ENCODE results near the gene PIN1.
"Not testable (repeated sequence)": the region's sequence is repeated elsewhere in the genome, so short reads cannot be mapped to it uniquely, and the experiment has no call there.

The PIN1 gene

DNA sequence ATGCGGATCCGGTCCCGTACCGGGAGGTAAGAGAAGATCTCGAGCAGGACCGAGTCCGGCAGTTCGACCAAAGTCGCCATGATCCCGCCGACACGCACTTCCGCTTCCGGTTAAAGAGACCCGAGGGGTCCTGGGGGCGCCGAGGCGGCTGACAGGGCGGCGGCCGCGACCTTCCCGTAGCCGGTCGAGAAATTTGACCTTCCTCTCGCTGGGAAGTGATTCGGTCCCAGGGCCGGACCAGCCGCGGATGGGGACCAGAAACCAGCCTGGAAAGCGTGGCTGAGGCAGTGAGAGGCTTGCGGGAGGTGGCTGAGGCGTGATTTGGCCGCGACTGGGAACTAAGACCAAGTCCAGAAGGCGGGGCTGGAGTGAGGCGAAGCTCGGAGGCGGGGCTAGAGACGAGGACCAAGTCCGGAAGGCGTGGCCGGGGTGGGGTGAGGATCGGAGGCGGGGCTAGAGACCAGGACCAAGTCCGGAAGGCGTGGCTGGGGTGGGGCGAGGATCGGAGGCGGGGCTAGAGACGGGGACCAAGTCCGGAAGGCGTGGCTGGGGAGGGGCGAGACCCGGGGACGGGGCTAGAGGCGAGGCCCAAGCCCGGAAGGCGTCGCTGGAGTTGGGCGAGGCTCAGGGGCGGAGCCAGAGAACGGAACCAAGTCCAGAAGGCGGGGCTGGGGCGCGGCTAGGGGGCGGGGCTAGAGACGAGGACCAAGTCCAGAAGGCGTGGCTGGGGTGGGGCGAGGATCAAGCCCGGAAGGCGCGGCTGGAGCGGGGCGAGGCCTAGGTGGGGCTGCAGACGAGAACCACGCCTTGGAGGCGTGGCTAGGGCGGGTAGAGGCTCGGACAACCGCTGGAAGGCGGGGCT lies 16.2 kb upstream of the PIN1 start, which contains the start of gene FBXL12:
Gene FBXL12 (minus strand): TSS at position 346 of the 862 bp plus-strand sequence. CDS start 266 bp downstream, at position 80.
- DNase-seq = peak; percentile 100

GRCh38 chr19:9819596-9819909 lies 15.6 kb upstream of the PIN1 start:
- DNase-seq = no peak

DNA sequence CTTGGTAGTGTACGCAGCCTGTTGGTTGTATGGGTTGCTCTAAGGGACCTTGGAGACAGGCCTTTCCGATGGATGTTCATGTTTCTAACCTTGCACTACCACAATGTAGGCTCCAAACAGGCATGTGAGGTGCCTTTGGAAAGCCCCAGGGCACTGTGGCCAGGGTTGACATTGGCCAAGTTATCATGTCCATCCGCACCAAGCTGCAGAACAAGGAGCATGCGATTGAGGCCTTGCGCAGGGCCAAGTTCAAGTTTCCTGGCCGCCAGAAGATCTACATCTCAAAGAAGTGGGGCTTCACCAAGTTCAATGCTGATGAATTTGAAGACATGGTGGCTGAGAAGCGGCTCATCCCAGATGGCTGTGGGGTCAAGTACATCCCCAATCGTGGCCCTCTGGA lies 15.1 kb upstream of the PIN1 start:
- not testable (repeated sequence) for DNase-seq

DNA sequence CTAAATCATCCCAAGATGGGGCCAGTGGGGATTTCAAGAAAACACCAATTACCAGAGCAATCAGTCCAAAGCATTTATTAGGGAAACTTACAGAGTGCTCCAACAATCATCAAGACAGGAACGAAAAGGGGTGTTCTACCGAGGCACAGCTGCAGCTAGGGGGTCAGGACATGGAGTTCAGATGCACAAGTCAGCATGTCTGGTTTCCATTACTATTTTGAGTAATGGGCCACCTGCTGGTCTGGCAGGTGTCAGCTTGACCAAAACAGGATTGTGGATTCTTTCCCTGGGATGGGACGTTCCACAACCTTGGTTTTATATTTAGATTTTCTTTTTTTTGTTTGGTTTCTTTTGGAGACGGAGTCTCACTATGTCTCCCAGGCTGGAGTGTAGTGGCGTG lies 11.3 kb upstream of the PIN1 start:
- no peak for DNase-seq

DNA sequence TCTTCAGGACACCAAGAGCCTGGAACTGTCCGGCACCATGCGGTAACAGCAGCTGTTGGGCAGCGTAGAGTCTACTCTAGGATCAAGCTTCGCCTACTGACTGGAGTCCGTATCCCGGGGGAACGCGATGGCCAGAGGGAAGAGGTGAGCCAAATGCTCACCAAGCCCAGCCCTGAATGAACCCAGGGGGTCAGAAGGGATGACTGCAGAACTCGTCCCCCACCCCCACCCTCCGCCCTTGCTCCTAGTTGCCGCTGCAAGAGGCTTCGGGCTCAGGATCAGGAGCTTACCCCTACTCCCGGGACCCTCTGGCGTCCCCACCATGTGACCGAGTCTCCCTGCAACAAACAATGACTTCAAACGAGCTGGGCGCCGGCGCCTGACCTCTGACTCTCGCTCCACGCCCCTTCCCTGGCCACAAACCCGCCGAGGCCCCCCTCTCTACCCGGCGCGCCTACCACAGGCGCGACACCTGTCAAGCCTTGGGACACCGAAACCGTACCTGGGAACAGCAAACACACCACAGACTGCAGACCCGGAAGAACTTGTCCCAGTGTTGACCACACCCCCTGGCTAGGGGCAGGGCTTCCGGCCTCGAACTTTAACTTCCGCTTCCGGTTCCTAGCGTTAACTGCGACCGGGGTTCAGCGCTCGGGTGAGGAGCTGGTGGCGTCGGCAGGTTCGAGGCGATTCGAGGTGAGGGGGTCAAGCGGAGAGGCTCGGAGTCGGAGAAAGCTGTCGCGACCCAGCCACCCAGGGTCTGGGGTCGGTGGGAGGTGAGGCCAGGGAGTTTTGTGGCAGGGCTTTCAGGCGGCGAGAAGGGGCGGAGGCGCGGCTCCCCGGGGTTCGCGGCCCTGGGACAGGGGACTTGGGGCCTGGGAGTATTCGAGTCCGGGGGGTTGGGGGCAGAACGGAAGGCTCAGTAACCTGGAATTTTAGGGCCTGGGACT lies 7.6 kb upstream of the PIN1 start, which contains the start of gene UBL5:
Gene UBL5 (plus strand): TSS at position 630 of the 950 bp plus-strand sequence. CDS start 420 bp downstream, outside the sequence.
- DNase-seq = peak; percentile 61

GRCh38 chr19:9828551-9829063 lies 6.5 kb upstream of the PIN1 start:
- DNase-seq = no peak

- DNase-seq = no peak
These were observed 802 bp upstream of the PIN1 start for GRCh38 chr19:9834307-9834725.

GRCh38 chr19:9835507-9835949 lies 410 bp downstream of the PIN1 start:
- no peak for DNase-seq

GRCh38 chr19:9836021-9836420 lies 903 bp downstream of the PIN1 start:
- DNase-seq = no peak

DNA sequence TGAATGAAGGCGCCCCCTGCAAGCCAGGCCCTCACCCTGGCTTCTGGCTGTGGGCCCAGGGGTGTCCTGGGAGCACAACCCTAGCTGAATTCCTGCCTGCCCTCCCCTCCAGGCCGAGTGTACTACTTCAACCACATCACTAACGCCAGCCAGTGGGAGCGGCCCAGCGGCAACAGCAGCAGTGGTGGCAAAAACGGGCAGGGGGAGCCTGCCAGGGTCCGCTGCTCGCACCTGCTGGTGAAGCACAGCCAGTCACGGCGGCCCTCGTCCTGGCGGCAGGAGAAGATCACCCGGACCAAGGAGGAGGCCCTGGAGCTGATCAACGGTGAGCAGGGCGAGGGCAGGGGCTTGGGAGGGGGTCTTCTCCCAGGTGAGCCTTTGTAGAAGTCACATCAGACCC lies 3.2 kb downstream of the PIN1 start:
- no peak for DNase-seq

DNA sequence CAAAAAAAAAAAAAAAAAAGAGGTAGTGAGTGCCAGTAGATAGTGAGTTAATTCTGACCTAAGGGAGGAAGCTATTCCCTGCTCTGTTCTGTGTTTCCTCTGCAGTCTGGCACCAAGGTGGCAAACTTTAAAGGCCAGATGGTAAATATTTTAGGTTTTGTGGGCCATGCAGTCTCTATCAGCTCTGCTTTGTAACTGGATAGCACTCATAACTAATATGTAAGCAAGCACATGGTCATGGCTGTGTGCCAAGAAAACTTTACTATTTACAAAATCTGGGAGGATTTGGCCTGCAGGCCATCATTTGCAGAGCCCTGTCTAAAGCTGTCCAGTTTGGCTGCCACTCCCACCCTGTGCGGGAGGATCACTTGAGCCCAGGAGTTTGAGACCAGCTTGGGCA lies 4.3 kb downstream of the PIN1 start:
- no peak for DNase-seq

DNA sequence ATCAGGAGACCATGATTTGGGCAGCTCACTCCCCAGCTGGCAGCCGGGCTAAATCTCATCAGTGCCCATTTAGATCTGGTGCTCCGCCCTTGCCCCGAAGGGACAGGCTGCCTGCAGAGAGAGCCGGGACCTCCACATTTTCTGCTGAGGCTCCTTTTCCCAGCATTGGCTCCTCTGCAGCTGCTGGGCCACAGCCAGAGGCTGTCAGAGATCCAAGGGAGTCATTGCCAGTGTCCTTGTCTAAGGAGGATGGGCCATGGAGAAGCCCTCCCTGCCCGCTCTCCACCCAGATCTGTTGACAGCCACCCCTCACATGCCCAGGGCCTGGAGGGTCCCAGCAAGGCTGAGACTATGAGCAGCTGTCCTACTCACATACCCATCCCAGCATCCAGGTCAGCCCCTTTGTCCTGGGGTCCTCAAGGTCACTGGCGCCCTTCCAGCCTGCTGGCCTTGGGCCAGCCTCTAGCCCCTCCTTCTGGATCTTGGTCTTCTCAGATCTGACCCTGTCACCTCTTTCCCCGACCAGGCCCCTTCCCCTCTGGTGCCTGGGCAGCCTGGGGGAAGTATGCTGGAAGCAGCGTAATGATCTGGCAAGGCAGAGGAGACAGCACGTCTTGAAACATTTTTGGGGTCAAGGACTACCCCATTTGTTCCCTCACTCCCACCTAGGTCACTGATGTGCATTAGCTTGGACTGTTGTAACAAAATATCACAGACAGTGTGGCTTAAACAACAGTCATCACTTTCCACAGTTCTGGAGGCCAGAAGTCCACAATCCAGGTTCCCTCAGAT lies 7.9 kb downstream of the PIN1 start:
- no peak for DNase-seq

- not testable (repeated sequence) for DNase-seq
These were observed 8.6 kb downstream of the PIN1 start for GRCh38 chr19:9843626-9844273.

DNA sequence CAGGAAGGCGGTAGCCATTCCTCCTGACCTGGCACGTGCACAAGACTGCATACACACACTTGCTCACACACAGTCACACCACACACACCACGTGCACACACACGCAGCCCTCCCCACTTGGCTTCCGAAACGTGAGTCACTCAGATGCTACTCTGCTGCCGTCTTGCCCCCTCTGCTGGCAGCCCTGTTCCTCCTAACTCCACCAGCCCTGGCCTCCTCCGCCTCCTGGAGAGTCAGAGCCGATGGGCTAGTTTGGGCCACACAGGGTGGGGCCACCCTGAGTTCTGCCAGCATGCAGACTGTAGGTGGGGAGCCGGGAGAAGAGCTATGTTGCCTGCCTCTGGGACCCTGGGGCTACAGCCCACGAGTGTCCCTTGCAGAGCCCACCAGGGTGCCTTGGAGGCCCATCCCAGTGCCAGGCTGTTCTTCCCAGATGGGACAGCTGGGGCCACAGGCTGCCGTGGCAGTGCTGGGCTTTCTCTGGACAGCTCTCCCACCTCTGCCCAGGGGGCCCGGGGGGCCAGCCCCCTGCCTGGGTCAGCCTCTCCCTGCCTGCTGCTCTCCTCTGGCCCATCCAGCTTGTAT lies 12.1 kb downstream of the PIN1 start:
- DNase-seq = no peak

GRCh38 chr19:9848060-9848459 lies 12.9 kb downstream of the PIN1 start:
- DNase-seq = no peak

DNA sequence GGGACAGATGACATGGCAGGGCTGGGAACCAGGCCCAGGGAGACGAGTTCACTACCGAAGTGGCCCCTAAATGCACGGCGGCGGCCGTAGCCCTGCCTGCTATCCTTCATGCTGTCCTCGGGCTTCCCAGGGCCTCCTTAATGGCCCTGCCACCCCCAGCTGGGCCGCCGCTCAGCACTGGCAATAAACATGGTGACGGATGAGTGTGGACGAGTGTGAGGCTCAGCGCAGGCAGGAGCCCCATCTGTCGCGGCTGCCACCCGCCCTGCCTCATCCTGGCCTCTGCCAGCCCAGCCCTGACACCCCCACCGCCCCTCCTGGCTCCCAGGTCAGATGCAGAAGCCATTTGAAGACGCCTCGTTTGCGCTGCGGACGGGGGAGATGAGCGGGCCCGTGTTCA lies 13.6 kb downstream of the PIN1 start:
- no peak for DNase-seq

GRCh38 chr19:9849791-9850190 lies 14.7 kb downstream of the PIN1 start:
- DNase-seq = no peak

DNA sequence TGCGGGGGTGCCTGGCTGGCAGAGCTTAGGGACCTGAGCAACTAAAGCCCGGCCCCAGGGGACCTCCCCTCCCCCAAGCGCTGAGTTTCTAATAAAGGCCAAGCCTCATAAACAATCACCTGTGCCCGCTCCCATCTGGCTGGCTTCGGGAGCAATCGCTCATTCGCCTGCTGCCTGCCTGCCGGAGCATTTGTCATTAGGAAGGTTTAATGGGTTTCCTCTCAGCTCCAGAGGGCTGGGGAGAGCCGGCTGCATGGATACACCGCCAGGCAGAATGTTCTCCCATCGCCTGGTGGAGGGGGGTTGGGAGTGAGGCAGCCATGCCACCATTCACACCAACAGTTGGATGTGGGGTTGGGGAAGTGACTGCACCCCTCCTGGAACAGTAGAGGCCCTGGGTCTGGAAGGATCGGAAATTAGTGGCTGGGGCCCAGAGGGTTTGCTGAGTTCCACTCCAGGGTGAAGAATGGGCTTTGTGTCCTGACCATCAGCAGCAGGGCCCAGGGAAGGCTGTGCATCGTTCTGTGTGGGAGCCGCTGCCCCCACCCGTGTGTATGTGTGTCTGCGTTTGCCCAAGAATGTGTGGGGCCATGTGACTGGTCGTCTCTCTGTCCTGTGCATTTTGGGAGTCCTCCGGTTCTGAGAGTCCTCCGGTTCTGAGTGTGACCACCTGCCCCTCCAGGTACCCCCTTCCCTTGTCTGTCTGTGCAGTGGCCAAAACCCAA lies 15.3 kb downstream of the PIN1 start:
- no peak for DNase-seq

DNA sequence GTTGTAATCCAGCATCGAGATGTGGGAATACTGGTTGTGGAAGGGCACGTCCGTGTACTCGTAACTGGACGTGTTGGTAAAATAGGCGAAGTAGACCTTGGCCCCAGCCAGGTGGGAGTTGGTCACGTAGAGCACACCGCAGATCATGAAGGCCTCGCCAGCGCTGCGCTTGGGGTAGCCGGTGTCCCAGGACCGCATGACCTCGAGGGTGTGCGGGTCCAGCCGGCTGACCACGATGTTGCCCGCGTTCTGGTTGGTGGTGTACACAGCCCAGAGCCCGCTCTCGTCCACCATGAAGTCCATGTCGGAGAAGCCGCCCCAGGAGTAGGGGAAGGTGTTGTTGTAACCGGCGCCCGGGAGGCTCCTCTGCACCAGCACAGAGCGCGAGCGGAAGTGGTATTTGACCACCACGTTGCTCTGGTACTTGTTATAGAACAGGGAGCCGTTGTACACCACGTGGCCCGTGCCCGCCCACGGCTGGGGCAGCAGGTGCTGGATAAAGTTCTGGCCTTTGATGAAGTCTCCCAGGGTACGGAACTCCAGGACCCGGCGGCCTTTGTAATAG lies 19.2 kb downstream of the PIN1 start:
- DNase-seq = no peak

- no peak for DNase-seq
These were observed 21.5 kb downstream of the PIN1 start for GRCh38 chr19:9856609-9857008.

All from activated gamma-delta T cell (primary cell).